ENCODE data around the gene DISP3. TPM values are rescaled to one million over a fixed set of nuclear protein-coding genes. Genes with fewer than 3 reads are reported as not detected.
"Not testable (repeated sequence)": the region's sequence is repeated elsewhere in the genome, so short reads cannot be mapped to it uniquely, and the experiment has no call there.

DISP3 gene
- total and polyA plus RNA-seq, 3 donors from 2014 or later: 6.8 to 8.8 (median 7.3) TPM

- no peak for DNase-seq
- Histone ChIP-seq H3K27me3 (no peaks in the 10 kb centered on the region), H3K36me3 (ENCODE audit: low read depth, missing control alignments) (no peaks in the 10 kb centered on the region), H3K9me3 (no peaks in the 10 kb centered on the region), H3K27ac (no peak overlapping the region), H3K4me1 (no peaks in the 10 kb centered on the region), H3K4me3 (no peak overlapping the region)
- TF ChIP-seq CTCF (IDR thresholded peaks at IDR 0.05): no peak
- 85 to 90% methylated on average over 5 of the region's 5 CpGs for WGBS, 2 donors
- intact Hi-C loops (cut with DNase I; ENCODE audit: low total_unique reads): no loop called here
Observed at GRCh38 chr1:11573116-11573692, 94.2 kb downstream of the DISP3 start.

- intact Hi-C loops (cut with DNase I; ENCODE audit: low total_unique reads): no loop called here
- Histone ChIP-seq H3K27me3 (no peaks in the 10 kb centered on the region), H3K36me3 (ENCODE audit: low read depth, missing control alignments) (no peaks in the 10 kb centered on the region), H3K4me3 (no peak overlapping the region), H3K27ac (no peak overlapping the region), H3K9me3 (no peaks in the 10 kb centered on the region), H3K4me1 (no peaks in the 10 kb centered on the region)
- no peak for TF ChIP-seq CTCF (IDR thresholded peaks at IDR 0.05)
- no peak for TF ChIP-seq POLR2A (IDR thresholded peaks at IDR 0.05)
- whole genome bisulfite sequencing, 2 donors: 84 to 89% methylated on average over 6 of the region's 6 CpGs
- no peak for DNase-seq
Observed at GRCh38 chr1:11575553-11575952, 96.6 kb downstream of the DISP3 start.

GRCh38 chr1:11576109-11576875 lies 97.3 kb downstream of the DISP3 start:
- Histone ChIP-seq H3K9me3 (no peaks in the 10 kb centered on the region), H3K4me3 (no peak overlapping the region), H3K27me3 (no peaks in the 10 kb centered on the region), H3K36me3 (ENCODE audit: low read depth, missing control alignments) (no peaks in the 10 kb centered on the region), H3K4me1 (no peaks in the 10 kb centered on the region), H3K27ac (no peak overlapping the region)
- no peak for TF ChIP-seq POLR2A (IDR thresholded peaks at IDR 0.05)
- no peak for TF ChIP-seq CTCF (IDR thresholded peaks at IDR 0.05)
- 81 to 88% methylated on average over 17 to 18 of the region's 18 CpGs for WGBS, 2 donors
- intact Hi-C loops (cut with DNase I; ENCODE audit: low total_unique reads): no loop called here
- DNase-seq: no peak

- TF ChIP-seq CTCF (IDR thresholded peaks at IDR 0.05): no peak
- TF ChIP-seq POLR2A (IDR thresholded peaks at IDR 0.05): no peak
- WGBS, 2 donors: 59 to 62% methylated on average over 7 of the region's 7 CpGs
- H3K36me3 ChIP-seq (ENCODE audit: low read depth, missing control alignments): no peaks in the 10 kb centered on the region
- H3K27me3 ChIP-seq: no peaks in the 10 kb centered on the region
- H3K4me3 ChIP-seq: no peak overlapping the region
- H3K27ac ChIP-seq: no peak overlapping the region
- intact Hi-C loops (cut with DNase I; ENCODE audit: low total_unique reads): no loop called here
- no peak for DNase-seq
- no peaks in the 10 kb centered on the region for H3K4me1 ChIP-seq
- no peaks in the 10 kb centered on the region for H3K9me3 ChIP-seq
Observed at GRCh38 chr1:11578004-11578403, 99.0 kb downstream of the DISP3 start.

GRCh38 chr1:11579506-11579905 lies 100.6 kb downstream of the DISP3 start:
- no peaks in the 10 kb centered on the region for H3K27me3 ChIP-seq
- H3K4me3 ChIP-seq: no peak overlapping the region
- TF ChIP-seq CTCF (IDR thresholded peaks at IDR 0.05): no peak
- no peak for TF ChIP-seq POLR2A (IDR thresholded peaks at IDR 0.05)
- no peaks in the 10 kb centered on the region for H3K36me3 ChIP-seq (ENCODE audit: low read depth, missing control alignments)
- 70 to 73% methylated on average over 6 to 8 of the region's 8 CpGs for whole genome bisulfite sequencing, 2 donors
- H3K9me3 ChIP-seq: no peaks in the 10 kb centered on the region
- no peak overlapping the region for H3K27ac ChIP-seq
- intact Hi-C loops (cut with DNase I; ENCODE audit: low total_unique reads): no loop called here
- no peak for DNase-seq
- no peaks in the 10 kb centered on the region for H3K4me1 ChIP-seq

GRCh38 chr1:11580049-11580448 lies 101.1 kb downstream of the DISP3 start:
- H3K27ac ChIP-seq; H3K4me1 ChIP-seq; H3K27me3 ChIP-seq; H3K36me3 ChIP-seq (ENCODE audit: low read depth, missing control alignments); DNase-seq; H3K9me3 ChIP-seq; H3K4me3 ChIP-seq; intact Hi-C loops (cut with DNase I; ENCODE audit: low total_unique reads): not testable (repeated sequence)
- WGBS, 2 donors: 58 to 68% methylated on average over 10 of the region's 10 CpGs
